ENCODE results near the gene DPCD. TPM values are rescaled to one million over a fixed set of nuclear protein-coding genes. Genes with fewer than 3 reads are reported as not detected.

Gene DPCD
- total and polyA plus RNA-seq, 2 of the 8 experiments (the other 6 are each of a cell fraction or from before 2014, with no cell fraction given): 21.2 to 31.4 TPM

GRCh38 chr10:101653536-101653935 is 65.4 kb downstream of the DPCD start:
- no peaks in the 10 kb centered on the region for H3K9me3 ChIP-seq (ENCODE audit: insufficient read depth in 2 of 2, low read depth in 1 of 2, low read length in 1 of 2)
- no peak overlapping the region for H3K56ac ChIP-seq (replicated peaks; ENCODE audit: insufficient read length, low read depth, low read length)
- ChIA-PET POLR2A (ENCODE audit: partially characterized antibody) (no interaction called here), CTCF (ENCODE audit: partially characterized antibody) (interaction anchor here (0.8 to 1.2 kb wide), 2 partner anchors 54 to 127 kb away, joined by 3 to 5 read pairs; no protein-coding TSS in a partner anchor)
- H3K4me2 ChIP-seq (ENCODE audit: insufficient read depth in 1 of 2, low read depth in 2 of 2, low read length in 2 of 2): no peak overlapping the region
- no peak overlapping the region for H3K18ac ChIP-seq (ENCODE audit: extremely low read depth, low read length)
- H2BK15ac ChIP-seq (ENCODE audit: low read length): peak overlapping the region; percentile 46; the same call in 1 of the 2 replicates
- no peak overlapping the region for H2BK5ac ChIP-seq (ENCODE audit: low read depth, low read length)
- TF ChIP-seq SIX5 (IDR thresholded peaks at IDR 0.05; ENCODE audit: low read depth, low read length) (no peak), BACH1 (IDR thresholded peaks at IDR 0.05; ENCODE audit: low read length) (no peak), FOSL1 (IDR thresholded peaks at IDR 0.05; ENCODE audit: insufficient read depth, low read depth, low read length) (no peak), TAF1 (IDR thresholded peaks at IDR 0.05; ENCODE audit: low read depth, low read length) (no peak), GTF2F1 (IDR thresholded peaks at IDR 0.05; ENCODE audit: borderline replicate concordance, low read depth, low read length) (no peak), PHF8 (conservative IDR thresholded peaks at IDR 0.05; ENCODE audit: low read depth, low read length) (no peak), ZNF274 (IDR thresholded peaks at IDR 0.05; ENCODE audit: borderline replicate concordance, extremely low read depth, low read length) (no peak), ASH2L (IDR thresholded peaks at IDR 0.05; ENCODE audit: low read length) (no peak)
- FAIRE-seq (no peak), DNase-seq (ENCODE audit: low read depth in 1 of 2, low spot score in 2 of 2) (no peak)
- no peak overlapping the region for H4K8ac ChIP-seq (ENCODE audit: extremely low read depth, insufficient read depth, low read length)
- 0 out of 2 replicates have a peak, but pooled peaks cover 1% of the 10 kb centered on the region for H3K23me2 ChIP-seq (ENCODE audit: low read depth, low read length)
- H2BK20ac ChIP-seq (ENCODE audit: low read length): no peak overlapping the region
- H4K5ac ChIP-seq (ENCODE audit: insufficient read length, low read depth, low read length): no peak overlapping the region
- no peak overlapping the region for H2BK120ac ChIP-seq (replicated peaks; ENCODE audit: low read depth, low read length)
- H3K36me3 ChIP-seq (ENCODE audit: control insufficient read depth in 2 of 4, insufficient read depth in 4 of 4, low read length in 3 of 4): peaks cover 0 to 4% (median 0%) of the 10 kb centered on the region in 4 experiments; a peak in 2 of 8 replicates
- H3K27me3 ChIP-seq (replicated peaks in 1 of 4; ENCODE audit: control insufficient read depth in 3 of 4, extremely low read depth in 1 of 4, insufficient read depth in 3 of 4, low read length in 3 of 4): no peaks in the 10 kb centered on the region
- H3K9ac ChIP-seq (replicated peaks in 1 of 4; ENCODE audit: extremely low read depth in 1 of 4, low read depth in 3 of 4, low read length in 3 of 4): no peak overlapping the region
- no peak overlapping the region for H2BK12ac ChIP-seq (ENCODE audit: low read depth, low read length)
- H3K23ac ChIP-seq (ENCODE audit: insufficient read length): no peak overlapping the region
- no peak overlapping the region for H4K91ac ChIP-seq (replicated peaks; ENCODE audit: insufficient read length, low read length)
- no peak overlapping the region for H3K27ac ChIP-seq (ENCODE audit: low read depth, low read length)
- 94% methylated on average over 8 of the region's 8 CpGs; no CpG with 5 or more reads in 1 of the 2 experiments for WGBS, 2 experiments (ENCODE audit: extremely low coverage in 1 of 2, insufficient coverage in 1 of 2, insufficient read length in 1 of 2, insufficient replicate concordance in 2 of 2, low coverage in 1 of 2, low lambda C conversion rate in 2 of 2, missing lambda C conversion rate in 1 of 2)
- H4K20me1 ChIP-seq (replicated peaks in 1 of 2; ENCODE audit: control insufficient read depth in 1 of 2, insufficient read depth in 2 of 2, low read length in 2 of 2): peaks cover 0 to 2% of the 10 kb centered on the region in 2 experiments
- no peak overlapping the region for H2AK5ac ChIP-seq (ENCODE audit: low read depth, low read length)
- H3K79me2 ChIP-seq (ENCODE audit: control insufficient read depth in 1 of 2, insufficient read depth in 2 of 2, low read length in 2 of 2): no peaks in the 10 kb centered on the region
- H2AFZ ChIP-seq (ENCODE audit: low read length): no peak overlapping the region
- no peak overlapping the region for H3K4me3 ChIP-seq (ENCODE audit: extremely low read depth in 1 of 4, insufficient read depth in 2 of 4, low read depth in 3 of 4, low read length in 4 of 4)
- H3K4ac ChIP-seq (replicated peaks; ENCODE audit: insufficient read length, low read depth, low read length): no peak overlapping the region
- H3K4me1 ChIP-seq (replicated peaks in 1 of 4; ENCODE audit: control insufficient read depth in 3 of 4, insufficient read depth in 4 of 4, low read length in 3 of 4): peaks cover 3 to 19% (median 6%) of the 10 kb centered on the region in 4 experiments; a peak in 6 of 7 replicates
- no peak overlapping the region for H3K14ac ChIP-seq (ENCODE audit: insufficient read length)
- no peaks in the 10 kb centered on the region for H3K79me1 ChIP-seq (ENCODE audit: low read depth, low read length)

Data from H1 (cell line).